Esophagus squamous epithelium (tissue), 4 donors: Measurements from ENCODE around the gene VWA8.

Experiments used
- CTCF ChIP-seq, 6 experiments: fragments of 450-650 bp in 4 of 6; fragments of 200-600 bp in 2 of 6; sonication (generic) in 2 of 6; IDR thresholded peaks; one replicate each; pipeline ENCODE4 v1.5.1; 2016 to 2019; ENCODE audit warnings: antibody characterized with exemption in 6 of 6, mild to moderate bottlenecking in 4 of 6, moderate library complexity in 4 of 6
- POLR2A ChIP-seq, 4 donors: fragments of 450-650 bp; IDR thresholded peaks; one replicate each; pipeline ENCODE4 v1.6.1; 2017; ENCODE audit warnings: antibody characterized with exemption in 4 of 4, mild to moderate bottlenecking in 4 of 4, moderate library complexity in 3 of 4

- TF ChIP-seq CTCF (IDR thresholded peaks at IDR 0.05): no peak
- no peak for TF ChIP-seq POLR2A (IDR thresholded peaks at IDR 0.05)
Measured at GRCh38 chr13:41851351-41851750, 109.6 kb downstream of the VWA8 start.
